Myometrial cell (primary cell): ENCODE data around the gene REN. TPM values are rescaled to one million over a fixed set of nuclear protein-coding genes. Genes with fewer than 3 reads are reported as not detected.

Experiments
- total RNA-seq: library from RNA; depleted of rRNA; stranded (reverse); fragments of >200 nt; gene quantifications from 2 replicates; pipeline ENCODE4 v1.2.3, GENCODE V29; 2015

Gene REN
- 1.1 and 2.9 TPM in 2 replicates for total RNA-seq

GRCh38 chr1:204166219-204166618, at the start of gene REN:
Gene REN (minus strand): TSS chr1:204166337. CDS start chr1:204166293, 44 bp downstream.

DNA sequence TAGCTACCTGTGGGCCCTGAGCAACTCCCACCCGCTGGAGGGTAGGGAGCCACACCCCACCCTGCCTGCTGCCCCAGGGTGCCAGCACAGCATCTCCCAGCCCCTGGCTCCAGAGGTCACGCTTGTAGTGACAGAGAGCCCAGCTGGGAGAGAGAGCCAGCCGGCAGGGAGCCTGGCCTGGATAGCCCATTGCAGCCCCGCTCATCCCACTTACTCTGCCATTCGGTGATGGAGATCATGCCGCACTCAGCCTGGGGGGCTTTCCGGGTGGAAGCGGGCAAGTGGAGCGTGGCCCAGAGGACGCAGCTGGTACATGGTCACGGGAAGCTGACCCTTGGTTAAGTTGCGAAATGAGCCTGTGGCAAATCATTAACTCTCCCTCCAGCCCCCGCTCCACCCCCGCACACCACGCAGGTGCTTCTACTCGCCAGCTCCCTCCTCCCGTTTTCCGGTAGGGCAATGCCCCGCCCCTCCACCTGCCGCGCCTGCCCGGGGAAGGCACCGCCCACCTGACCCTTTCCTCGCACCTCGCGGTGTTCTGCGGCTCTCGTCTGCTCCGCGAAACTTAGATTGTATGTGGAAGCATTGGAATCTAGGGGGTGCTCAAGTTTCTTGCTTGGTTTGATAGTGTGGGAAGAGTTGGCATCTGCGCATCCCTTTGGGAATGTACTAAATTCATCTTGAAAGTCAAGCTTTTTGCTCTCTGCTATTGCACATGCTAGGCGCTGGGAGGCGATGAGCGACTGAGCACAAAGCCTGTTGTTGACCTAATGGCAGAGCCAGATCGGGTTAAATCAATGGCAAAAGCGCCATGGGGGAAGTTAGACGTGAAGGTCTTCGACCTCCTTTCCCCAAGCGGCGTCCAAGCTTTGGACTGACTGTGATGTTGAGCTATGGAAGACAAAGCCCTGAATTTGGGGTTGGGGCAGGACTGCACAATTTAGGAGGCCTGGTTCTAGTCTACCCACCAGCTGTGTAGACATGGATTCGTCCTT, 47.8 kb upstream of the REN start, which contains the start of gene GOLT1A:
TSS of gene GOLT1A (minus strand) at position 321 of the 995 bp plus-strand sequence. CDS start at position 239, 82 bp downstream.

DNA sequence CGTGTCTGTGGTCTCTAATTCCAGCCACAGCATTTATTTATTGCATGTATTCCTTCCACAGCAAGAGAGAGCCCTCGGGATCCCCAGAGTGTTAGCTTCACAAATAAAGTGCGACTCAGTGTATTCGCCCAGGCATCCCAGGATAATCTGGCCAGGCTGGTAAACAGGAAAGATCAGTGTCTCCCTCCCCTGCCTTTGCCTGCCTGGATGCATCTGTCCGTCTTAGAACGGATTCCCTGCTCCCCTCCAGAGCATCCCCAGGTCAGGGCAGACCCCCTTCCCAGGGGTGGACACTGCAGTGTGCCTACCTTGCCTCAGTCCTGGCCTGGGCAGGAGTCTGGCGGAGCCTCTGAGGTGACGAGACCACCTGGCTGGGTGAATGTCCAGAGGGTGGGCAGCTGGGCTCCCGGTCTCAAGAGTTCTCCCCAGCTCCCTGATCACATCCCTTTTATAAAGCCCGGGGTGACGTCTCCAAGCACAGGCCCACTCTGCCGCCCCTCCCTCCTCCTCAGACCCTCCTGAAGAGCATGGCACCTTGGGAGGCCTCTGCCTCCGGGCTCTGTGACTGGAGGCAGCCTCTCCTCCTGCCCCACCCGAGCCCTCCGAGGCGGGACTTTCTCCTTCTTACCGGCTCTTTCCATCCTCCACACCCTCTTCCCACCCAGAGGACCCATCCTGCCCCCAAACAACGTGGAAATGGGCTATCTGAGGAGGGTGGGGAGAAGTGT, 30.1 kb upstream of the REN start, which contains the start of gene KISS1:
TSS of gene KISS1 (minus strand) at position 424 of the 728 bp plus-strand sequence. CDS start 3,615 bp downstream, outside the sequence.

GRCh38 chr1:204151552-204152309, 14.4 kb downstream of the REN start, which contains the start of gene ETNK2:
Gene ETNK2 (minus strand): TSS chr1:204152044. CDS start chr1:204151852, 192 bp downstream.

Other genes with a start within 250 kb of the REN start
- gene SOX13, start 93.2 kb downstream of the REN start, total RNA-seq, result 16.5 and 17.0 TPM in 2 replicates
- gene ETNK2, start 14.3 kb downstream of the REN start, total RNA-seq, result 26.1 and 27.4 TPM in 2 replicates
- 0.18 TPM in 1 of 2 replicates, not detected in the other for gene KISS1, start 30.2 kb upstream of the REN start, total RNA-seq
- gene GOLT1A, start 47.7 kb upstream of the REN start, total RNA-seq, result not detected in 2 replicates
- 3.5 and 3.9 TPM in 2 replicates for gene PLEKHA6, start 193.6 kb upstream of the REN start, total RNA-seq
- gene PPP1R15B, start 245.5 kb upstream of the REN start, total RNA-seq, result 21.6 and 23.6 TPM in 2 replicates